ENCODE results near the gene KCNJ12.
"Not testable (repeated sequence)": the region's sequence is repeated elsewhere in the genome, so short reads cannot be mapped to it uniquely, and the experiment has no call there.

The KCNJ12 gene

DNA sequence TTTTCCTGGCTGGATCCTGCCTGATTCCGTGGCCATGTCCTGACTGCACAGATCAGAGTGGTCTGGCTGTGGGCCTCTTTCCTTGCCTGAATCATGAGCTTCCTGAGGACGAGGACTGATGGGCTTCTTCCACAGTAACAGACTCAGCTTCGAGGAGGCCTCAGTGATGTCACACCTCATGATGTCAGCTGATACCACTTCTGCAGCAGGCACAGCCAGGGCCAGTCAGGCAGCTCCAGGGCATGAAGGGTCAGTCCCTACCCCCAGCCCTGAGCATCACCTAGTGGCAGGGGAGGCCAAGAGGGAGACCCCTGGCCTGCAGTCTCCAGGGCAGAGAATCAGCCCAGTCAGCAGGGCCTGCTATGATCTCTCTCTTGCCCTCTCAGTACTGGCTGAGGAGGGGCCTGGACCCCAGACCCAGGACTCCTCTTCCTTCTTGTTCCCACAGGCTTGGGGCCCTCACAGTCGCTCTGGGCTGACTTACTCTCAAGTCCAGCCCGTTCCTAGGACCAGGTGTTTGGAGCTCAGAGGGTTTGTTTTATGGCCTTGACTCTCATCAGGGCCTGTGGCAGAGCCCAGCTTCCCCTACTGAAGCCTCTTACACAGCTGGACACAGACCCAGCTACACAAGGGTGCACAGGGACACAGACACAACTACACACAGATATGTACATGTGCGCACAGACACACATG is 26.7 kb upstream of the KCNJ12 start:
- not testable (repeated sequence) for DNase-seq

DNA sequence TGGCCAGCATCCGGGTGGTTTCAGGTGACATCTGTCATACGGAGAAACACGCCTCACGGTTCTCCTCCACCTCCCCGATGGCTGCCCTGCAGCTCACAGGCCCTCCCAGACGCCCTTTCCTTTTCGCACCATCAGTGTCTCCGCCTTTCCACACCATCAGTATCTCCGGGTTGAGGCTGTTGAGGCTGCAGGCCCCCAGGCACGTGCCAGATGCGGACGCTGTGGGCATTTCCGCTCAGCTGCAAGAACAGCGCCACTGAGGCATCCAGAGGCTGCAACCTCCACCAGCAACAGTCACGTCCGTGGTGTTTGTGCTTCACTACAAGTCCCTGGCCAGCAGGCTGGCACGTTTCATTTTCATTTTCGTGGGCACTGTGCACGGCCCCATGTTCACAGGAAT is 25.7 kb upstream of the KCNJ12 start:
- DNase-seq = not testable (repeated sequence)

DNA sequence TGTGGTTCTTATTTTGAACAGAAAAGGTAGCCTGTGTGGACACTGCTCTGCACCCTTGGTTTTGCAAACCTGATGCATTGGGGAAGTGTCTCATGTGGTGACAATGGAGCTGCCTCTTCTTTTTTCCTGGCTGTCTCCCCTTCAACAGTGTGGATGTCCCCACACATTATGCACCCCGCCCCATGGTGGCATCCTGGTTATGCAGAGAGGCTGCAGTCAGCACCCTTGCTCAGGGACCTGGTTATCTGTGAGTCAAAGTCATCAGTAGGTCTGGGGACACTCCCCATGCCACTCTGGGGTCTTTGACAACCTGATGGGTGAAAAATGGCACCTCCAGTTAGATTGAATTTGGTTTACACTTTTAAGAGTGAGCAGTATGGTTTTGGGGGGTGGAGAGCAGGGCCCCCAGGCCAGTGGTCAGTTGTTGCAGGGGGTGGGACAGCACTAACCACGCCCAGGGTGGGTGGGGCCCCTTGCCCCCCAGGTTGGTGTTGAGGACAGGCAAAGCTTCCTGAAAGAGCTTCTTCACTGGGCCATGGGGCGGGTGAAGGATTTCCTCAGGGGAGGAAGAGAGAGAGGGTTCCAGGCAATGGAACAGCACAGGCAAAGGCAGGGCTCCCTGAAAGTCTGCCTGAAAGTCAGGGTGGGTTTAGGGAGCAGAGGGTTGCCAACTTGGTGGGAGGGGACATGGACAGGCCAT is 24.6 kb upstream of the KCNJ12 start:
- no peak for DNase-seq

GRCh38 chr17:21352221-21352980 is 23.8 kb upstream of the KCNJ12 start:
- no peak for DNase-seq

- DNase-seq = no peak
Observed at GRCh38 chr17:21352981-21353265, 23.2 kb upstream of the KCNJ12 start.

DNA sequence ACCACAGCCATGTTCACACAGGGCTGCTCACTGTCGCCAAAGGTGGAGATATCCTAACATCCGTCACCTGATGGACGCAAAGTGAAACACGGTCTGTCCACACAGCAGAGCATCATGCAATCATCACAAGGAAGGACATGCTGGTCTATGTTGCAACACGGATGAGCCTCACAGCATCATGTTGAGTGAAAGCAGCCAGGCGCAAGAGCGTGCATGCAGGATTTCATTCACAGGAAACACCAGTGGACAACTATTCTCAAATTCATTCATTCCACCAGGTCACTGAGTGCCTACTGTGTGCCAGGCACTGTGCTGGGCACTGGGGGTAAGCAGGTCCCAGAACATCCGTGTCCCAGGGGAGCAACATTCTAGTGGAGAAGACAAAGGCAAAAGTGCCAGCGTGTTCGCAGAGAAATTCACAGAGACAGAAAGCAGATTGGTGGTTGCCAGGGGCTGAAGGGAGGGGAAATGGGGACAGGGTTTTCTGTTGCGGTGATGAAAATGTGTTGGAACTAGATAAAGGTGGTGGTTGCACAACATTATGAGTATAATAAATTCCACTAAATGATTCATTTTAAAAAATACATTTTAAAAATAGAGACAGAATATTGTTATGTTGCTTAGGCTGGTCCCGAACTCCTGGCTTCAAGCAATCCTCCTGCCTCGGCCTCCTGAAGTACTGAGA is 22.7 kb upstream of the KCNJ12 start:
- DNase-seq = no peak

- no peak for DNase-seq
Observed at GRCh38 chr17:21354796-21355385, 21.3 kb upstream of the KCNJ12 start.

GRCh38 chr17:21355586-21355985 is 20.6 kb upstream of the KCNJ12 start:
- DNase-seq = no peak

GRCh38 chr17:21356537-21357127 is 19.5 kb upstream of the KCNJ12 start:
- no peak for DNase-seq

DNA sequence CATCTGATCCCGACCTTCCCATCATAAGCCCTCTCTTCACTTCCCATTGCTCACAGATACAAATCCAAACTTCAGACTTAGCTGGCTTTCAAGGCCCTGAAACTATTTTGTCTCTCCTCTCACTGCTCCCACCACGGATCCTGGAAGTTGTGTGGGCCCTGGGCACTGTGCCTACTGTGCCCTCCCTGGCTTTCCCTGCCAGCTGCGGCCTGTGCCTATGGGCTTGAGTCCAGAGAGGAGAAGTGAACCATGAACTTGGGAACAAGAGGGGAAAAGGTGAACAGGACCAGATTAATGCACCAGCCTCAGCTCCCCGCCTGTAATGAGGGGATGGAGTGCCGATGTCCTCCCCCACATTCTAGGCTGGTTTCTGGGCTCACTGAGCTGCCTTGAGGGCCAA is 18.9 kb upstream of the KCNJ12 start:
- no peak for DNase-seq

GRCh38 chr17:21357696-21358656 is 18.2 kb upstream of the KCNJ12 start:
- DNase-seq = no peak

DNA sequence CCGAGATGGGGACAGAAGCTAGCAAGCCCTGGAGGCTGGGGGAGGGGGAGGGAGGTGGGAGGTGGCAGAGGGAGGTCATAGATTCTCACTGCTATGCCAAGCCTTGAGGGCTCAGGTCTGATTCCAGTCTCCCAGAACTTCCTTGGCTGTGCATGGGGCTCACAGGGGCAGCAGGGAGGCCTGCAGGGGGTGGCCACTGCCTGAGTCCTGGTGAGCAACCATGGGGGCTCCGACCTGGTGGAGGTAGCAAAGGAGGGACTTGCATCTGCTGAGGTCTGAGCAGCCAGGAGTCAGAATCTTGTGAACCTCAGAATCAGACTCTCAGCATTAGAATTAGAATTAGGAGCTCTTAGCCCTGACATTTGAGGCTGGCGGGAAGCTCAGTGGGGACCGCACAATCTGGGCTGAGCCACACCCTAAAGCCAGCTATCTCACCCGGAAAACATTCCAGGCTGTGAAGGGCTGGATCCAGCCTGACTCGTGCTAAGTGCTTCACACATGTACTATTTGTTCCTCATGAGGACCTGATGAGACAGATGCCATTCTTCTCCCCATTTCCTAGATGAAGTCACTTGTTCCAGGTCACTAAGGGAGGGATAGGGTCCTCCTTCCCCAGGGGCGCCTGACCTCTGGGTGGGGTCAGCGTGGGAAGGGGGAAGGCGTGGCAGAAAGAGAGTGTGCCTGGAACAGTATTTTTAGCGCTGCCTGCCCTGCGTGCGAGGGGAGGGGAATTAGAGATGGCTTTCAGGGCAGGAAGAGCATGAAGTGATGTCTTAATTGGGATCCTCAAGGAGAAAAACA is 17.3 kb upstream of the KCNJ12 start:
- DNase-seq = no peak

- DNase-seq = no peak
Observed at GRCh38 chr17:21359483-21359840, 16.7 kb upstream of the KCNJ12 start.

DNA sequence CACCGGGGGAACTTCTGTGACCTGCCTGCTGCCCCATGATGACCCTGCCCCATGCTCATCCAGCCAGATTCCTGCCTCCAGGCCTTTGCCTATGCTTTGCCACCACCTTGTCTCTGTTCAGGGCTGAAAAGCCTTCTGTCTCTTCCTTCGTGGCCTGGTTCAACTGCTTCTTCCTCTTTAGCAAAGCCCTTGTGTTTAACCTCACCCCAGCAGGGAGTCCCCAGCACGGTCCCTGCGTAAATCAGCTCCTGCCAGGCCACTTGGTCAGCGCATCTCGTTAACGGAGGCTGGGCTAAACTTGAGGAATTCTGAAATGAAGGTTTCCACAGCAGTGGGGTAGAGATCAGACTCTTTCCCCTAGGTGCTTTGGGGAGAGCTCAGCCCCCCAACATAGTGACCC is 16.1 kb upstream of the KCNJ12 start:
- DNase-seq = no peak

GRCh38 chr17:21361020-21361809 is 14.9 kb upstream of the KCNJ12 start:
- DNase-seq = no peak

DNA sequence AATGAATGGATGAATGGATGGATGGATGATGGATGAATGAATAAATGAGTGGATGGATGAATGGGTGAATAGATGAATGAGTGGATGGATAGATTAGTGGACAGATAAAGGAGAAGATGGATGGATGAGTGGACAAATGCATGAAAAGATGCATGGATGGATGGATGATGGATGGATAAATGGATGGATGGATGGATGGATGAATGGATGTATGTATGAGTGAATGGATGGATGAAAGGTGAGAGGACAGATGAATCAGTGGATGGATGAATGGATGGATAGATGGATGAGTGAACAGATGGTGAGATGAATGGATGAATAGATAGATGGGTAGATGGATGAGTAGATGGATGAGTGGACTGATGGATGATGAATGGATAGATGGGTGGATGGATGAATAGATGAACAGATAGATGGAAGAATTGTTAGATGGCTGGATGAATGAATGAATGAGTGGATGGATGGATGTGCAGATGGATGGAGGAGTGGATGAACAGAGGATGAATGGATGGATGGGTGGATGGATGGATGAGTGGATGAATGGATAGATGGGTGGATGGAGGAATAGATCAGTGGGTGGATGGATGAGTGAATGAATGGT is 13.7 kb upstream of the KCNJ12 start:
- DNase-seq = no peak

- DNase-seq = no peak
Observed at GRCh38 chr17:21363776-21364642, 12.1 kb upstream of the KCNJ12 start.

DNA sequence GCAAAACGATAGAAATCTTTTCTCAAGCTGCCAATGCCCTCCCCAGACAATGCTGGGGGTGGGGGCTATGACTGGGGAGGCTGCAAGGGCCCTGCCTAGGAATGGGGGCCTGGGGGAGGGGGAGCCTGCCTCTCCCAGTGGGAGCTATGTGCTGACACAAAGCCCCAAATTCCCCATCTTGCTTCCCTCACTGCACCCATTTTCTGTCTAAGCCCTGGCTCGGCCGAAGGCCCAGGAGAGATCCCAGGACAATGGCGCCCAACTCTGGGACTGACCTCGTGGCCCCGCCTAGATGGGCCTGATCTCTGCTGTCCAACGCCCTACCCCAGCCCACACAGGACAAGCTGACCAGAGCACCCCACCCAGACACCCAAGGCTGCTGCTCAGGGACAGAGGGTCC is 11.1 kb upstream of the KCNJ12 start:
- DNase-seq = no peak
